GM18526 (cell line): ENCODE results near the gene MAD2L2.

Experiments used
- POLR2A ChIP-seq: IDR thresholded peaks from 3 replicates; pipeline ENCODE4 v1.6.1; 2011; ENCODE audit not compliant: insufficient read length; ENCODE audit errors: extremely low read depth

Gene MAD2L2

DNA sequence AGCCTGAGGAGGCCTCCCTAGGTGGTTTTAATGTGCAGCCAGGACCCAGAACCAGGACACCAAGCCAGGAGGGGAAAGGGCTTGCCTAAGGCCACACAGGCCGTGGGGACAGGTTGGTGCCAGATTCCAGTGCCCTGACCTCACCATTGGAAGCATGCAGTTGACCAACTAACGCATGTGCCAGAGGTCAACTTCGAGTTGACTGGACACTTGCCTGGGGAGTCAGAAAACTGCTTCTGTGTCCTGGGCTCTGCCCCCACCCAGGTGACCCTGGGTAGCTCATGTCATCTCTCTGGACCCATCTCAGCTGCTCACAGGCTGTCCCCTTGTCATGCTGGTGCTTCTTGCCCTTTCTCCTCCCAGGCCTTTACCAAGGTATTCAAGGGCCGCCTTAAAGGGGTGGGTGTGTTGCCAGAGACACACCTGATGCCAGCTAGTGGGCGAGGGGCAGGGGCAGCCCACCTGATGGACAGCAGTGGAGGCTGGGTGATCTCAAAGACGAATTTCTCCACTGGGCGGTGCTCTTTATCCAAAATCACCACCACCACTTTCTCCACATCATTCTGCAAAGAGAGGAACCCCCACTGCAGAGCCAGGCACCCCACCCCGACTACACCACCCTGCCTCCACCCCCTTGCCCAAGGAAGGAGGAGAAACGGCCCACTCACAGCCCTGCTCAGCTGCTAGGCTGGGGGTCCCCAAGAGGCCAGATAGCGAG is 4.4 kb downstream of the MAD2L2 start:
- TF ChIP-seq POLR2A = no peak

DNA sequence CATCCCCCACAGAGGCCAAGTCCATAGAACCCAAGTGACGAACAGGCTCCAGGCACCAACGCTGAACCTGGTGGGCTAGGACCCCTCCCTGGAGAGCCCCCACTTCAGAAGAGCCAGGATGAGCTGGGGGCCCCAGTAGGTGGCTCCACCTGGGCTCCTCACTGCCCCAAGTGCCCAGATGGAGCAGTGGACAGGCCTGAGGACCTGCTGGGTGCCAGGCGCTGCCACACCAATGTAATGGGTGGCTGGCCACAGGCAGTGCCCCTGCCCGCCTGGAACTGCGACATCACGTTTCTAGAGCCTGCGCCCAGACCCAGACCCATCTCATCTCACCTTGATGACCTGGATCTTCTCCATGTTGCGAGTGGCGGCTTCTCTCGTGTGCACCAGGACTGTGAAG is 5.6 kb downstream of the MAD2L2 start:
- no peak for TF ChIP-seq POLR2A

- no peak for TF ChIP-seq POLR2A
Observed at GRCh38 chr1:11674488-11674887, 6.5 kb downstream of the MAD2L2 start.

GRCh38 chr1:11673089-11673769 is 7.7 kb downstream of the MAD2L2 start:
- TF ChIP-seq POLR2A = no peak

- TF ChIP-seq POLR2A = no peak
Observed at GRCh38 chr1:11671544-11672286, 9.2 kb downstream of the MAD2L2 start.

DNA sequence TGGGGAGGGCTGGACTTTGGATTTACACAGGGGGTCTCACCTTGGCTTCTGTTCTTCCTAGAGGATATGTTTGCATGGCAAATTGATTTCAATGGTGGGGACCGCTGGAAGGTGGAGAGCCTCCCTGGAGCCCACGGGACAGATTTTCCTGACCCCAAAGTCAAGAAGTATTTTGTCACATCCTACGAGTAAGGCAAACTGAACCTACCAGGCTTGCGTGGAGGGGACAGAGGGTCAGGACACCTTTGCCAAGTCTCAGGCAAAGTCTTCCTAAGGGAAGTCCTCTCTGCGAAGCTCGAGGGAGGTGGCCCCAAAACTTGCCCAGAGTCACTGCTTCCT is 9.8 kb downstream of the MAD2L2 start:
- TF ChIP-seq POLR2A = no peak

DNA sequence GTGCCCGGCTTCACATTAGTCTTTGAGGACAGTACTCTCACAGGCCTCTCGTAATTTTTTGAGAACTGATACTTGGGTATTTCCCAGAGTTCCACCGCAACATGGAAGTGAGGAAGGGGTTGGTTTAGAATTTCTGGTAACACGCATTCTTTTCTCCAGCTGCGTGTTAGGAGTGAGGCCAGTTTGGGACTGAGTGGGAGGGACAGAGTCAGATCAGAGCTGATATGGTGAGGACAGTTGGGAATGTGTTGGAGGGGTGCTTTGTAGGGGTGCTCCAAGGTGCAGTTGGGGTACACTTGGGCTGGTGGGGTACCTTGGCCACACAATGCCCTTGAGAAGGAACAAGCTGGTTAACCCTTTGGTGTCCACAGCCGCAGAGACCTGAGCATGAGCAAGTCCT is 10.2 kb downstream of the MAD2L2 start:
- no peak for TF ChIP-seq POLR2A

- TF ChIP-seq POLR2A = no peak
Observed at GRCh38 chr1:11668516-11668915, 12.4 kb downstream of the MAD2L2 start.

DNA sequence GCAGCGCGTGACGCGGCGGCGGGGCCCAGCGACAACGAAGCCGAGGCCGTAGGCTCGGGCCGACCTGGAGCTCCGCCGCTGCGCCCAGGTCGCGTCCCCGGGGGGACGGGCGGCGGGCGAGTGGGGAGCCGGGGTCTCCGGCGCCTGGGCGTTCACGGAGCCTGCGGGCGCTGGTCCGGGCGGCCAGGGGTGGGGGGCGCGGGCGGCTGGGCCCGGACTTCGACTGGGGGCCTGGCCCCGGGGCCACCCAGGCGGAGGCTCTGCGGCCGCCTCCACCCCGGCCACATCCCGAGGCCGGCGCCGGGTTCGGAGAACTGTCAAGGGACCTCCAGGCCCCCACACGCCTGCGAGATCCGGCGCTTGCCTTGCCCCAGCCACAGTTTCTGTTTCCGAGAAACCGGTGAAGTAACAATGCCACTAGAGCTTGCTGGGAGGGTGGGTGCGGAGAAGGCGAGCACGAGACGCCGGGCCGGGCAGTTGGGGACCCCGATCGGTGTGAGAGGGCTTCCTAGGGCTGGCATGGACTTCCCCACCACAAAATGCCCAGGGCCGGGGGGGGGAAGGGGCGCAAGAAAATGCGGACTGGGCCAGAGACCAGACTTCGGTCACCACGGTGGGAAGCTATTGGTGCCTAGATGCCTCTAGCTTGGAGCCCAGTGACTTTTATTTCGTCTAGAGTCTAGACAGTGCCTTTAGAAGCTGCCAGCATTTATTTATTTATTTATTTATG is 16.4 kb downstream of the MAD2L2 start:
- peak; percentile 34 for TF ChIP-seq POLR2A

- no peak for TF ChIP-seq POLR2A
Observed at GRCh38 chr1:11661103-11661502, 19.8 kb downstream of the MAD2L2 start.

GRCh38 chr1:11659748-11660147 is 21.2 kb downstream of the MAD2L2 start:
- TF ChIP-seq POLR2A = no peak

DNA sequence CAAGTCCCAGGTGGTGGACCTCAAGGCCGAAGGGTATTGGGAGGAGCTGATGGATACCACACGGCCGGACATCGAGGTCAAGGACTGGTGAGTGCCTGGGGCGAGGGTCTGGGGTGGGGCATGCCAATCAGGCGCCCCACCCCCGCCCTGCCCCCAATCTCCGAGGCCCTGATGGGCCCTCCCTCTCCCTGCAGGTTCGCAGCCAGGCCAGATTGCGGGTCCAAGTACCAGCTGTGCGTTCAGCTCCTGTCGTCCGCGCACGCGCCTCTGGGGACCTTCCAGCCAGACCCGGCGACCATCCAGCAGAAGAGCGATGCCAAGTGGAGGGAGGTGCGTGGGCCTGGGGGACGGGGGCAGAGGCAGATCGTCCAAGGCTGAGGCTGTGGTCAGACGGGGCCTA is 22.4 kb downstream of the MAD2L2 start:
- no peak for TF ChIP-seq POLR2A

GRCh38 chr1:11657654-11658053 is 23.3 kb downstream of the MAD2L2 start:
- TF ChIP-seq POLR2A = no peak

DNA sequence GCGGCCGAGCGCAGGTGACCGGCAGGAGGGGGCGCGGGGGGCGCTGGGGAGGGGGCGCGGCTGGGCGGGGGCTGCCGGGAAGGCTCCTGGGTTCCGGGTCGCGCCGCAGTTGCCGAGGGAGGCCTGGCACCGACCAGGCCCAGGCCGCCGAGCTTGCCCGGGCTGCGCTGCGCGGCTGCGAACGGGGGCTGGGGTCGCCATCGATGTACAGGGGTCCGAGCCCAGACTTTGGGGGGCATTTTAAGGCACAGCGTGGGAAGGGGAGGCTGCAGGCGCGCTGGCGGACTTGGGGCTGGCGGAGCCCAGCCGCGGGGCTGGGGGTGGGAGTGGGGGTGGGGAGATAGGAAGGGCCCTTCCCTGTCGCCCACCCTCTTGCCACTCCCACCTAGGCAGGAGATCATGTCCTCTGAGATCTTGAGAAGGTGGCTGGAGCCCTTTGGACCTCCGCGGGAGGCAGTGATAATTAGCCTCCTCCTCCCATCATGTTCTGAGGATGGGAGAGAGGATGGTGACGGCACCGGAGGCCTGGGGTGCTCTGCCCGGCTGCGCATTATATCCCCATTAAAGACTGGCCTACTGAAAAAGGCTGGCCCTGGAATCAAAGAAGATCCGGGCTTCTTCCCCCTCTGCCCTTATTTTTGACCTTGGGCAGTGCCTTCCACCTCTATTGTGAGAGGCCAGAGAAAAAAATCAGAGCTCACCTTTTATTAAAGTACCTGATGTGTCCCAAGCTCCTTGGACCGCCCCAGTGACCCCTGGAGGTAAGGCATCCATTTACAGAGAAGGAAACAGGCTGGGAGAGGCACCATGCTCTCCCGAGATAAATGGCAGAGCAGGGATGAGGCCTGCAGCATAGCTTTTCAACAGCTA is 25.8 kb downstream of the MAD2L2 start:
- no peak for TF ChIP-seq POLR2A
